SJSA1 (cell line): ENCODE measurements around the gene GON4L. TPM values are rescaled to one million over a fixed set of nuclear protein-coding genes. Genes with fewer than 3 reads are reported as not detected.
A peak's percentile ranks its signal among the peaks of the same experiment; 100 is the strongest.
"Not testable (repeated sequence)": the region's sequence is repeated elsewhere in the genome, so short reads cannot be mapped to it uniquely, and the experiment has no call there.

Source experiments
- DNase-seq, 2 experiments: peaks; one replicate each; pipeline ENCODE4 v3.0.0-alpha.2; 2015 to 2020; ENCODE audit warnings: low spot score in 2 of 2, low read depth in 1 of 2
- H3K27ac ChIP-seq: fragments of 250-450 bp; sonication (Bioruptor Pico); 2 replicates; pipeline ENCODE4 v1.5.1; 2020; ENCODE audit warnings: mild to moderate bottlenecking, moderate library complexity
- H3K27me3 ChIP-seq: fragments of 250-450 bp; sonication (Bioruptor Pico); replicated peaks from 2 replicates; pipeline ENCODE4 v1.5.1; 2020; ENCODE audit warnings: mild to moderate bottlenecking, moderate library complexity
- H3K36me3 ChIP-seq: fragments of 250-450 bp; sonication (Bioruptor Pico); 2 replicates; pipeline ENCODE4 v1.5.1; 2020; ENCODE audit warnings: mild to moderate bottlenecking
- H3K4me1 ChIP-seq: fragments of 250-450 bp; sonication (Bioruptor Pico); replicated peaks from 2 replicates; pipeline ENCODE4 v1.6.1; 2021; ENCODE audit warnings: mild to moderate bottlenecking
- H3K4me3 ChIP-seq: fragments of 250-450 bp; sonication (Bioruptor Pico); 2 replicates; pipeline ENCODE4 v1.5.1; 2020; ENCODE audit warnings: mild to moderate bottlenecking
- H3K9me3 ChIP-seq: fragments of 250-450 bp; sonication (Bioruptor Pico); replicated peaks from 2 replicates; pipeline ENCODE4 v1.5.1; 2020; ENCODE audit warnings: mild to moderate bottlenecking
- total RNA-seq: library from RNA; depleted of rRNA; stranded (reverse); fragments of >200 nt; shearing (Covaris generic); gene quantifications from 2 replicates; pipeline ENCODE4 v1.2.3, GENCODE V29; 2014

Gene GON4L
- total RNA-seq, 1 experiment from 2014 or later: 22.7 TPM

- no peak overlapping the region for H3K27ac ChIP-seq
- H3K9me3 ChIP-seq: no peaks in the 10 kb centered on the region
- H3K4me1 ChIP-seq: no peaks in the 10 kb centered on the region
- H3K36me3 ChIP-seq: peaks cover 18% of the 10 kb centered on the region
- no peak for DNase-seq
- H3K27me3 ChIP-seq: no peaks in the 10 kb centered on the region
- H3K4me3 ChIP-seq: no peak overlapping the region
These were observed 115.1 kb downstream of the GON4L start for GRCh38 chr1:155741908-155742307.

GRCh38 chr1:155740995-155741394 lies 116.0 kb downstream of the GON4L start:
- peaks cover 27% of the 10 kb centered on the region for H3K36me3 ChIP-seq
- DNase-seq: no peak
- H3K9me3 ChIP-seq: no peaks in the 10 kb centered on the region
- H3K27ac ChIP-seq: no peak overlapping the region
- H3K4me3 ChIP-seq: no peak overlapping the region
- no peaks in the 10 kb centered on the region for H3K27me3 ChIP-seq
- H3K4me1 ChIP-seq: no peaks in the 10 kb centered on the region

- Histone ChIP-seq H3K27me3 (no peaks in the 10 kb centered on the region), H3K4me1 (no peaks in the 10 kb centered on the region), H3K36me3 (peaks cover 61% of the 10 kb centered on the region), H3K27ac (no peak overlapping the region), H3K4me3 (no peak overlapping the region), H3K9me3 (no peaks in the 10 kb centered on the region)
- peak; percentile 36 to 61 for DNase-seq
These were observed 127.7 kb downstream of the GON4L start for GRCh38 chr1:155729031-155729898.

- Histone ChIP-seq H3K9me3 (no peaks in the 10 kb centered on the region), H3K4me3 (no peak overlapping the region), H3K36me3 (peaks cover 53% of the 10 kb centered on the region), H3K4me1 (no peaks in the 10 kb centered on the region), H3K27me3 (no peaks in the 10 kb centered on the region), H3K27ac (no peak overlapping the region)
- no peak for DNase-seq
These were observed 131.9 kb downstream of the GON4L start for GRCh38 chr1:155725142-155725541.

- Histone ChIP-seq H3K36me3 (peaks cover 56% of the 10 kb centered on the region), H3K9me3 (no peaks in the 10 kb centered on the region), H3K27ac (no peak overlapping the region), H3K4me1 (no peaks in the 10 kb centered on the region), H3K27me3 (no peaks in the 10 kb centered on the region), H3K4me3 (no peak overlapping the region)
- no peak for DNase-seq
These were observed 137.3 kb downstream of the GON4L start for GRCh38 chr1:155719703-155720102.

- H3K4me3 ChIP-seq, H3K4me1 ChIP-seq, H3K27ac ChIP-seq, H3K27me3 ChIP-seq, H3K9me3 ChIP-seq, DNase-seq: not testable (repeated sequence)
- peaks cover 61% of the 10 kb centered on the region for H3K36me3 ChIP-seq
These were observed 138.4 kb downstream of the GON4L start for GRCh38 chr1:155718524-155719115.

GRCh38 chr1:155717041-155717440 lies 140.0 kb downstream of the GON4L start:
- H3K4me3 ChIP-seq: no peak overlapping the region
- peaks cover 56% of the 10 kb centered on the region for H3K36me3 ChIP-seq
- no peaks in the 10 kb centered on the region for H3K4me1 ChIP-seq
- no peaks in the 10 kb centered on the region for H3K9me3 ChIP-seq
- H3K27me3 ChIP-seq: no peaks in the 10 kb centered on the region
- no peak overlapping the region for H3K27ac ChIP-seq
- no peak for DNase-seq

- Histone ChIP-seq H3K27me3 (no peaks in the 10 kb centered on the region), H3K36me3 (peaks cover 53% of the 10 kb centered on the region), H3K9me3 (no peaks in the 10 kb centered on the region), H3K27ac (no peak overlapping the region), H3K4me1 (no peaks in the 10 kb centered on the region), H3K4me3 (no peak overlapping the region)
- DNase-seq: no peak
These were observed 141.2 kb downstream of the GON4L start for GRCh38 chr1:155715777-155716176.

- not testable (repeated sequence) for H3K4me3 ChIP-seq, DNase-seq, H3K27me3 ChIP-seq, H3K9me3 ChIP-seq, H3K4me1 ChIP-seq, H3K27ac ChIP-seq
- H3K36me3 ChIP-seq: peaks cover 56% of the 10 kb centered on the region
These were observed 142.0 kb downstream of the GON4L start for GRCh38 chr1:155715056-155715455.

- no peak for DNase-seq
- no peaks in the 10 kb centered on the region for H3K4me1 ChIP-seq
- H3K4me3 ChIP-seq: no peak overlapping the region
- no peaks in the 10 kb centered on the region for H3K9me3 ChIP-seq
- H3K27ac ChIP-seq: no peak overlapping the region
- H3K36me3 ChIP-seq: peaks cover 51% of the 10 kb centered on the region
- no peaks in the 10 kb centered on the region for H3K27me3 ChIP-seq
These were observed 143.9 kb downstream of the GON4L start for GRCh38 chr1:155713075-155713474.

GRCh38 chr1:155712636-155713035 lies 144.4 kb downstream of the GON4L start:
- not testable (repeated sequence) for H3K27me3 ChIP-seq, H3K27ac ChIP-seq, DNase-seq, H3K4me1 ChIP-seq, H3K9me3 ChIP-seq, H3K4me3 ChIP-seq
- H3K36me3 ChIP-seq: peaks cover 46% of the 10 kb centered on the region

- peaks cover 38% of the 10 kb centered on the region for H3K36me3 ChIP-seq
- H3K27ac ChIP-seq, H3K4me3 ChIP-seq, H3K4me1 ChIP-seq, DNase-seq, H3K9me3 ChIP-seq, H3K27me3 ChIP-seq: not testable (repeated sequence)
These were observed 145.6 kb downstream of the GON4L start for GRCh38 chr1:155711457-155711856.

- DNase-seq: no peak
- Histone ChIP-seq H3K4me3 (no peak overlapping the region), H3K27me3 (no peaks in the 10 kb centered on the region), H3K36me3 (peaks cover 28% of the 10 kb centered on the region), H3K9me3 (no peaks in the 10 kb centered on the region), H3K27ac (no peak overlapping the region), H3K4me1 (no peaks in the 10 kb centered on the region)
These were observed 147.6 kb downstream of the GON4L start for GRCh38 chr1:155709391-155709790.

GRCh38 chr1:155706139-155706538 lies 150.9 kb downstream of the GON4L start:
- H3K27ac ChIP-seq: peak overlapping the region; percentile 19; the same call in 1 of the 2 replicates
- no peak overlapping the region for H3K4me3 ChIP-seq
- no peaks in the 10 kb centered on the region for H3K4me1 ChIP-seq
- H3K9me3 ChIP-seq: no peaks in the 10 kb centered on the region
- peaks cover 16% of the 10 kb centered on the region for H3K36me3 ChIP-seq
- no peaks in the 10 kb centered on the region for H3K27me3 ChIP-seq
- DNase-seq: peak; percentile 35 to 50
